HepG2 (cell line): ENCODE measurements around the gene CCDC85C. TPM values are rescaled to one million over a fixed set of nuclear protein-coding genes. Genes with fewer than 3 reads are reported as not detected.

Experiments used
- POLR2A ChIP-seq, 2 experiments: IDR thresholded peaks; 2 replicates each; pipeline ENCODE4 v1.6.1; 2011; ENCODE audit warnings: low read depth in 2 of 2, low read length in 2 of 2, mild to moderate bottlenecking in 1 of 2, moderate library complexity in 1 of 2; ENCODE audit not compliant: insufficient read depth in 1 of 2
- SYNCRIP ChIP-seq: fragments of 200-400 bp; formaldehyde crosslinking; IDR thresholded peaks from 2 replicates; pipeline ENCODE4 v1.6.1; 2018; ENCODE audit warnings: mild to moderate bottlenecking, low read depth, low read length; ENCODE audit not compliant: insufficient read depth
- THAP11 ChIP-seq: IDR thresholded peaks from 2 replicates; pipeline ENCODE4 v1.6.1; 2016; ENCODE audit warnings: missing biosample characterization, missing genetic modification reagents
- TSC22D2 ChIP-seq: sonication (generic); formaldehyde crosslinking; IDR thresholded peaks from 2 replicates; pipeline ENCODE4 v1.5.1; 2020; ENCODE audit warnings: missing genetic modification reagents, mild to moderate bottlenecking, borderline replicate concordance
- ZFP37 ChIP-seq: sonication (generic); formaldehyde crosslinking; IDR thresholded peaks from 2 replicates; pipeline ENCODE4 v1.4.0; 2020; ENCODE audit warnings: missing genetic modification reagents, borderline replicate concordance
- ZNF367 ChIP-seq: sonication (generic); formaldehyde crosslinking; IDR thresholded peaks from 2 replicates; pipeline ENCODE4 v1.4.0; 2020; ENCODE audit warnings: missing genetic modification reagents, borderline replicate concordance
- ZNF652 ChIP-seq: IDR thresholded peaks from 2 replicates; pipeline ENCODE4 v1.6.1; 2016; ENCODE audit warnings: low read depth, borderline replicate concordance
- ZNF737 ChIP-seq: sonication (generic); formaldehyde crosslinking; IDR thresholded peaks from 2 replicates; pipeline ENCODE4 v1.5.0; 2020; ENCODE audit warnings: missing genetic modification reagents, mild to moderate bottlenecking, borderline replicate concordance
- ZSCAN31 ChIP-seq: sonication (generic); formaldehyde crosslinking; IDR thresholded peaks from 2 replicates; pipeline ENCODE4 v1.5.0; 2020; ENCODE audit warnings: low read depth, mild to moderate bottlenecking, missing genetic modification reagents
- polyA plus RNA-seq, 8 experiments: library from polyadenylated mRNA; depleted of rRNA in 3 of 8; stranded (reverse) in 7 of 8; unstranded in 1 of 8; fragments of >200 nt; fragmentation: Illumina TruSeq in 4 of 8; extraction: Trizol in 4 of 8; gene quantifications; 2 replicates each; pipeline versions ENCODE4 v1.2.1 to v1.2.3, GENCODE V29; 2011 to 2016; ENCODE audit warnings: low read depth in 4 of 8, missing spikeins in 1 of 8, mixed read lengths in 1 of 8; ENCODE audit not compliant: insufficient read depth in 1 of 8
- total RNA-seq, 5 experiments: library from RNA; depleted of rRNA; stranded (reverse); fragments of >200 nt; fragmentation: Illumina TruSeq; extraction: Trizol; gene quantifications; 2 replicates each; pipeline ENCODE4 v1.2.3, GENCODE V29; 2016; ENCODE audit warnings: low read depth in 1 of 5
- TF ChIP-seq, protein P1 (sequence below): sonication (generic); formaldehyde crosslinking; IDR thresholded peaks from 2 replicates; pipeline ENCODE4 v1.5.1; 2020; ENCODE audit warnings: mild to moderate bottlenecking, missing genetic modification reagents, borderline replicate concordance
- TF ChIP-seq, protein P2 (sequence below): IDR thresholded peaks from 2 replicates; pipeline ENCODE4 v1.6.1; 2016; ENCODE audit warnings: missing compliant biosample characterization, missing genetic modification reagents, borderline replicate concordance
- TF ChIP-seq, protein P3 (sequence below): sonication (generic); formaldehyde crosslinking; IDR thresholded peaks from 2 replicates; pipeline ENCODE4 v1.5.1; 2020; ENCODE audit warnings: mild to moderate bottlenecking, missing genetic modification reagents, moderate library complexity
- TF ChIP-seq, protein P4 (sequence below): sonication (generic); formaldehyde crosslinking; IDR thresholded peaks from 2 replicates; pipeline ENCODE4 v1.4.0; 2020; ENCODE audit warnings: missing genetic modification reagents, borderline replicate concordance
- TF ChIP-seq, protein P5 (sequence below): sonication (generic); formaldehyde crosslinking; IDR thresholded peaks from 2 replicates; pipeline ENCODE4 v1.5.0; 2020; ENCODE audit warnings: missing genetic modification reagents

Gene CCDC85C
- total and polyA plus RNA-seq, 2 of the 13 experiments (the other 11 are each of a cell fraction or from before 2014, with no cell fraction given) = 18.8 to 43.8 TPM

DNA sequence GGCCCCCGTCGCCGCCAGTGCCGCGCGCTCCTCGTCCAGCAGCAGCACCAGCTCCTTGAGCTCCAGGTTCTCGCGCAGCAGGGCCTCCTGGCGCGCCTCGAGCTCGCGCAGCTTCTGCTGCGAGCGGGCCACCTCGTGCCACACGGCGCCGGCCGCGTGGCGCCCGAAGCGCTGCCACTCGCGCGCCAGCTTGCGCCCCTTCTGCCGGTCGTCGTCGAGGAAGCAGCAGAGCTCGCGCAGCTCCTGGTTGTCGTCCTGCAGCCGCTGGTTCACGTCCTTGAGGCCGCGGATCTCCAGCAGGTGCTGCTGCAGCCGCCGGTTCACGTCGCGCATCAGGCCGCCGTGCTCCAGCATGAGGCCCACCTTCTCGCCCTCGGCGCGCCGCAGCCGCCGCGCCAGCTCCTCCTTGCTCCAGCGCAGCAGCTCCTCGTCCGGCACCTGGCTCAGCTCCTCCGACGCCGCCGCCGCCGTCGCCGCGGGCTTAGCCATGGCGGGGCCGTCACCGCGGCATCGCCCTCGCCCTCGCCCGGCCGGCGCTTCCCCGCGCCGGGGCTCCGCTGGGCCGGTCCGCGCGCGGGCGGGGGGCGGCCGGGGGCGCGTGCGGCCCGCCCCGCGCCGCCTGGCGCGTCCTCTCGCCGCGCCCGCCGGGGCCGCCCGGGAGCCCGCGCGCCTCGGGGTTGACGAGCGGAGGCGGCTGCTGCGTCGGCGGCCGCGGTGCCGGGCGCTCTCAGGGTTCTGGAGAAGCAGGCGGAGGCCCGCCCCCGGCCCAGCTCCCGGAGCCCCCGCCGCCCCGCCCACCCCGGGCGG, at the start of gene CCDC85C (continued):
- TF ChIP-seq, protein P1, sequence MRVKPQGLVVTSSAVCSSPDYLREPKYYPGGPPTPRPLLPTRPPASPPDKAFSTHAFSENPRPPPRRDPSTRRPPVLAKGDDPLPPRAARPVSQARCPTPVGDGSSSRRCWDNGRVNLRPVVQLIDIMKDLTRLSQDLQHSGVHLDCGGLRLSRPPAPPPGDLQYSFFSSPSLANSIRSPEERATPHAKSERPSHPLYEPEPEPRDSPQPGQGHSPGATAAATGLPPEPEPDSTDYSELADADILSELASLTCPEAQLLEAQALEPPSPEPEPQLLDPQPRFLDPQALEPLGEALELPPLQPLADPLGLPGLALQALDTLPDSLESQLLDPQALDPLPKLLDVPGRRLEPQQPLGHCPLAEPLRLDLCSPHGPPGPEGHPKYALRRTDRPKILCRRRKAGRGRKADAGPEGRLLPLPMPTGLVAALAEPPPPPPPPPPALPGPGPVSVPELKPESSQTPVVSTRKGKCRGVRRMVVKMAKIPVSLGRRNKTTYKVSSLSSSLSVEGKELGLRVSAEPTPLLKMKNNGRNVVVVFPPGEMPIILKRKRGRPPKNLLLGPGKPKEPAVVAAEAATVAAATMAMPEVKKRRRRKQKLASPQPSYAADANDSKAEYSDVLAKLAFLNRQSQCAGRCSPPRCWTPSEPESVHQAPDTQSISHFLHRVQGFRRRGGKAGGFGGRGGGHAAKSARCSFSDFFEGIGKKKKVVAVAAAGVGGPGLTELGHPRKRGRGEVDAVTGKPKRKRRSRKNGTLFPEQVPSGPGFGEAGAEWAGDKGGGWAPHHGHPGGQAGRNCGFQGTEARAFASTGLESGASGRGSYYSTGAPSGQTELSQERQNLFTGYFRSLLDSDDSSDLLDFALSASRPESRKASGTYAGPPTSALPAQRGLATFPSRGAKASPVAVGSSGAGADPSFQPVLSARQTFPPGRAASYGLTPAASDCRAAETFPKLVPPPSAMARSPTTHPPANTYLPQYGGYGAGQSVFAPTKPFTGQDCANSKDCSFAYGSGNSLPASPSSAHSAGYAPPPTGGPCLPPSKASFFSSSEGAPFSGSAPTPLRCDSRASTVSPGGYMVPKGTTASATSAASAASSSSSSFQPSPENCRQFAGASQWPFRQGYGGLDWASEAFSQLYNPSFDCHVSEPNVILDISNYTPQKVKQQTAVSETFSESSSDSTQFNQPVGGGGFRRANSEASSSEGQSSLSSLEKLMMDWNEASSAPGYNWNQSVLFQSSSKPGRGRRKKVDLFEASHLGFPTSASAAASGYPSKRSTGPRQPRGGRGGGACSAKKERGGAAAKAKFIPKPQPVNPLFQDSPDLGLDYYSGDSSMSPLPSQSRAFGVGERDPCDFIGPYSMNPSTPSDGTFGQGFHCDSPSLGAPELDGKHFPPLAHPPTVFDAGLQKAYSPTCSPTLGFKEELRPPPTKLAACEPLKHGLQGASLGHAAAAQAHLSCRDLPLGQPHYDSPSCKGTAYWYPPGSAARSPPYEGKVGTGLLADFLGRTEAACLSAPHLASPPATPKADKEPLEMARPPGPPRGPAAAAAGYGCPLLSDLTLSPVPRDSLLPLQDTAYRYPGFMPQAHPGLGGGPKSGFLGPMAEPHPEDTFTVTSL (CRISPR knock-in tag) = no peak; the same call in 1 of the 2 replicates
- TF ChIP-seq, protein P2, sequence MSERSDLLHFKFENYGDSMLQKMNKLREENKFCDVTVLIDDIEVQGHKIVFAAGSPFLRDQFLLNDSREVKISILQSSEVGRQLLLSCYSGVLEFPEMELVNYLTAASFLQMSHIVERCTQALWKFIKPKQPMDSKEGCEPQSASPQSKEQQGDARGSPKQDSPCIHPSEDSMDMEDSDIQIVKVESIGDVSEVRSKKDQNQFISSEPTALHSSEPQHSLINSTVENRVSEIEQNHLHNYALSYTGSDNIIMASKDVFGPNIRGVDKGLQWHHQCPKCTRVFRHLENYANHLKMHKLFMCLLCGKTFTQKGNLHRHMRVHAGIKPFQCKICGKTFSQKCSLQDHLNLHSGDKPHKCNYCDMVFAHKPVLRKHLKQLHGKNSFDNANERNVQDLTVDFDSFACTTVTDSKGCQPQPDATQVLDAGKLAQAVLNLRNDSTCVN (CRISPR knock-in tag) = peak; percentile 74
- TF ChIP-seq, protein P3, sequence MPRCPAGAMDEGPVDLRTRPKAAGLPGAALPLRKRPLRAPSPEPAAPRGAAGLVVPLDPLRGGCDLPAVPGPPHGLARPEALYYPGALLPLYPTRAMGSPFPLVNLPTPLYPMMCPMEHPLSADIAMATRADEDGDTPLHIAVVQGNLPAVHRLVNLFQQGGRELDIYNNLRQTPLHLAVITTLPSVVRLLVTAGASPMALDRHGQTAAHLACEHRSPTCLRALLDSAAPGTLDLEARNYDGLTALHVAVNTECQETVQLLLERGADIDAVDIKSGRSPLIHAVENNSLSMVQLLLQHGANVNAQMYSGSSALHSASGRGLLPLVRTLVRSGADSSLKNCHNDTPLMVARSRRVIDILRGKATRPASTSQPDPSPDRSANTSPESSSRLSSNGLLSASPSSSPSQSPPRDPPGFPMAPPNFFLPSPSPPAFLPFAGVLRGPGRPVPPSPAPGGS = peak; percentile 98
- TF ChIP-seq ZNF367 (CRISPR knock-in tag) (peak; percentile 94; the same call in 1 of the 2 replicates), TSC22D2 (CRISPR knock-in tag) (peak; percentile 85; the same call in 1 of the 2 replicates), THAP11 (CRISPR knock-in tag) (0 out of 2 replicates have a peak, but pooled peaks have one; percentile 41), POLR2A (IDR thresholded peaks at IDR 0.05; ENCODE audit: insufficient read depth in 1 of 2, low read depth in 2 of 2, low read length in 2 of 2) (peak in 1 of 2 experiments; percentile 70; a peak in 2 of 4 replicates), ZSCAN31 (CRISPR knock-in tag) (peak; percentile 88; the same call in 1 of the 2 replicates), ZNF652 (no peak), ZFP37 (CRISPR knock-in tag) (peak; percentile 98), SYNCRIP (no peak), ZNF737 (CRISPR knock-in tag) (peak; percentile 64; the same call in 1 of the 2 replicates)
- TF ChIP-seq, protein P4, sequence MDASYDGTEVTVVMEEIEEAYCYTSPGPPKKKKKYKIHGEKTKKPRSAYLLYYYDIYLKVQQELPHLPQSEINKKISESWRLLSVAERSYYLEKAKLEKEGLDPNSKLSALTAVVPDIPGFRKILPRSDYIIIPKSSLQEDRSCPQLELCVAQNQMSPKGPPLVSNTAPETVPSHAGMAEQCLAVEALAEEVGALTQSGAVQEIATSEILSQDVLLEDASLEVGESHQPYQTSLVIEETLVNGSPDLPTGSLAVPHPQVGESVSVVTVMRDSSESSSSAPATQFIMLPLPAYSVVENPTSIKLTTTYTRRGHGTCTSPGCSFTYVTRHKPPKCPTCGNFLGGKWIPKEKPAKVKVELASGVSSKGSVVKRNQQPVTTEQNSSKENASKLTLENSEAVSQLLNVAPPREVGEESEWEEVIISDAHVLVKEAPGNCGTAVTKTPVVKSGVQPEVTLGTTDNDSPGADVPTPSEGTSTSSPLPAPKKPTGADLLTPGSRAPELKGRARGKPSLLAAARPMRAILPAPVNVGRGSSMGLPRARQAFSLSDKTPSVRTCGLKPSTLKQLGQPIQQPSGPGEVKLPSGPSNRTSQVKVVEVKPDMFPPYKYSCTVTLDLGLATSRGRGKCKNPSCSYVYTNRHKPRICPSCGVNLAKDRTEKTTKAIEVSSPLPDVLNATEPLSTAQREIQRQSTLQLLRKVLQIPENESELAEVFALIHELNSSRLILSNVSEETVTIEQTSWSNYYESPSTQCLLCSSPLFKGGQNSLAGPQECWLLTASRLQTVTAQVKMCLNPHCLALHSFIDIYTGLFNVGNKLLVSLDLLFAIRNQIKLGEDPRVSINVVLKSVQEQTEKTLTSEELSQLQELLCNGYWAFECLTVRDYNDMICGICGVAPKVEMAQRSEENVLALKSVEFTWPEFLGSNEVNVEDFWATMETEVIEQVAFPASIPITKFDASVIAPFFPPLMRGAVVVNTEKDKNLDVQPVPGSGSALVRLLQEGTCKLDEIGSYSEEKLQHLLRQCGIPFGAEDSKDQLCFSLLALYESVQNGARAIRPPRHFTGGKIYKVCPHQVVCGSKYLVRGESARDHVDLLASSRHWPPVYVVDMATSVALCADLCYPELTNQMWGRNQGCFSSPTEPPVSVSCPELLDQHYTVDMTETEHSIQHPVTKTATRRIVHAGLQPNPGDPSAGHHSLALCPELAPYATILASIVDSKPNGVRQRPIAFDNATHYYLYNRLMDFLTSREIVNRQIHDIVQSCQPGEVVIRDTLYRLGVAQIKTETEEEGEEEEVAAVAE = no peak
- TF ChIP-seq, protein P5, sequence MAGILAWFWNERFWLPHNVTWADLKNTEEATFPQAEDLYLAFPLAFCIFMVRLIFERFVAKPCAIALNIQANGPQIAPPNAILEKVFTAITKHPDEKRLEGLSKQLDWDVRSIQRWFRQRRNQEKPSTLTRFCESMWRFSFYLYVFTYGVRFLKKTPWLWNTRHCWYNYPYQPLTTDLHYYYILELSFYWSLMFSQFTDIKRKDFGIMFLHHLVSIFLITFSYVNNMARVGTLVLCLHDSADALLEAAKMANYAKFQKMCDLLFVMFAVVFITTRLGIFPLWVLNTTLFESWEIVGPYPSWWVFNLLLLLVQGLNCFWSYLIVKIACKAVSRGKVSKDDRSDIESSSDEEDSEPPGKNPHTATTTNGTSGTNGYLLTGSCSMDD (CRISPR knock-in tag) = peak; percentile 97
